AG10803 (cell line): ENCODE measurements around the gene ANGPT4.
"Not testable (repeated sequence)": the region's sequence is repeated elsewhere in the genome, so short reads cannot be mapped to it uniquely, and the experiment has no call there.

ENCODE experiments used
- DNase-seq: peaks from one replicate; pipeline ENCODE4 v3.0.0; 2010; ENCODE audit warnings: low read depth
- H3K4me3 ChIP-seq: 2 replicates; pipeline ENCODE4 v1.5.1; 2011; ENCODE audit warnings: mild to moderate bottlenecking, low read length, control low read depth
- CTCF ChIP-seq: conservative IDR thresholded peaks from 2 replicates; pipeline ENCODE4 v1.5.1; 2011; ENCODE audit warnings: mild to moderate bottlenecking, low read length, control low read depth, inconsistent platforms

Gene ANGPT4

GRCh38 chr20:831956-832355 lies 84.2 kb downstream of the ANGPT4 start:
- no peak for DNase-seq
- no peak overlapping the region for H3K4me3 ChIP-seq
- no peak for TF ChIP-seq CTCF

GRCh38 chr20:831251-831650 lies 84.9 kb downstream of the ANGPT4 start:
- H3K4me3 ChIP-seq, result no peak overlapping the region
- no peak for TF ChIP-seq CTCF
- no peak for DNase-seq

GRCh38 chr20:830011-830521 lies 86.1 kb downstream of the ANGPT4 start:
- H3K4me3 ChIP-seq, result no peak overlapping the region
- no peak for TF ChIP-seq CTCF
- peak; percentile 96 for DNase-seq

- no peak for TF ChIP-seq CTCF
- DNase-seq, result peak; percentile 92
- H3K4me3 ChIP-seq, result no peak overlapping the region
Measured at GRCh38 chr20:829551-829950, 86.6 kb downstream of the ANGPT4 start.

GRCh38 chr20:828987-829386 lies 87.1 kb downstream of the ANGPT4 start:
- peak; percentile 46 for DNase-seq
- H3K4me3 ChIP-seq, result no peak overlapping the region
- TF ChIP-seq CTCF, result no peak

- not testable (repeated sequence) for H3K4me3 ChIP-seq, DNase-seq
Measured at GRCh38 chr20:827981-828380, 88.2 kb downstream of the ANGPT4 start.

GRCh38 chr20:826695-827323 lies 89.3 kb downstream of the ANGPT4 start:
- H3K4me3 ChIP-seq, result no peak overlapping the region
- no peak for TF ChIP-seq CTCF
- DNase-seq, result no peak
